Prostate gland (tissue), 2 donors: ENCODE measurements around the gene FOXJ3.
"Not testable (repeated sequence)": the region's sequence is repeated elsewhere in the genome, so short reads cannot be mapped to it uniquely, and the experiment has no call there.

Source experiments
- CTCF ChIP-seq, 4 experiments: fragments of 200-600 bp in 2 of 4; fragments of 450-650 bp in 2 of 4; sonication (generic) in 2 of 4; IDR thresholded peaks; 1 replicate in 3 of 4; 2 replicates in 1 of 4; pipeline ENCODE4 v1.5.1; 2016 to 2019; ENCODE audit warnings: antibody characterized with exemption in 4 of 4, mild to moderate bottlenecking in 2 of 4, moderate library complexity in 2 of 4
- POLR2A ChIP-seq: fragments of 450-650 bp; IDR thresholded peaks from one replicate; pipeline ENCODE4 v1.6.1; 2016; ENCODE audit warnings: antibody characterized with exemption, mild to moderate bottlenecking

- not testable (repeated sequence) for TF ChIP-seq CTCF (IDR thresholded peaks at IDR 0.05); POLR2A
Measured at GRCh38 chr1:42206930-42207329, 128.1 kb downstream of the FOXJ3 start.
